Osteoblast (primary cell): Measurements from ENCODE around the gene AJAP1. TPM values are rescaled to one million over a fixed set of nuclear protein-coding genes. Genes with fewer than 3 reads are reported as not detected.

ENCODE experiments used
- DNase-seq: peaks from one replicate; pipeline ENCODE4 v3.0.0; 2011; ENCODE audit warnings: low spot score, mixed read lengths; ENCODE audit not compliant: insufficient read length; ENCODE audit errors: missing footprints
- H2AFZ ChIP-seq: 2 replicates; pipeline ENCODE4 v1.6.0; 2011; ENCODE audit warnings: mild to moderate bottlenecking, low read length
- H3K27ac ChIP-seq: 2 replicates; pipeline ENCODE4 v1.5.1; 2011; ENCODE audit warnings: mild to moderate bottlenecking, low read depth, low read length, moderate library complexity
- H3K27me3 ChIP-seq: 2 replicates; pipeline ENCODE4 v1.6.0; 2012; ENCODE audit warnings: mild to moderate bottlenecking, control low read depth, inconsistent platforms, low read length, moderate library complexity; ENCODE audit not compliant: insufficient read depth
- H3K36me3 ChIP-seq: 2 replicates; pipeline ENCODE4 v1.5.1; 2011; ENCODE audit warnings: mild to moderate bottlenecking, low read length, control low read depth, moderate library complexity; ENCODE audit not compliant: insufficient read depth
- H3K4me1 ChIP-seq: 2 replicates; pipeline ENCODE4 v1.5.1; 2011; ENCODE audit warnings: mild to moderate bottlenecking, low read length, control low read depth, moderate library complexity; ENCODE audit not compliant: insufficient read depth
- H3K4me2 ChIP-seq: 2 replicates; pipeline ENCODE4 v1.6.0; 2011; ENCODE audit warnings: mild to moderate bottlenecking, low read length; ENCODE audit not compliant: insufficient read depth
- H3K4me3 ChIP-seq: fragments of 200-600 bp; sonication (generic); 3 replicates; pipeline ENCODE4 v1.5.1; 2012; ENCODE audit warnings: mild to moderate bottlenecking, low read length, inconsistent platforms; ENCODE audit not compliant: insufficient read depth
- H3K79me2 ChIP-seq: 2 replicates; pipeline ENCODE4 v1.6.0; 2012; ENCODE audit warnings: mild to moderate bottlenecking, low read length, control low read depth, inconsistent platforms; ENCODE audit not compliant: insufficient read depth
- H3K9me3 ChIP-seq: 2 replicates; pipeline ENCODE4 v1.5.1; 2011; ENCODE audit warnings: low read depth, low read length, control low read depth
- H4K20me1 ChIP-seq: 2 replicates; pipeline ENCODE4 v1.6.0; 2012; ENCODE audit warnings: mild to moderate bottlenecking, low read length, control low read depth; ENCODE audit not compliant: insufficient read depth
- total RNA-seq: library from RNA; depleted of rRNA; stranded (reverse); fragments of >200 nt; gene quantifications from 2 replicates; pipeline ENCODE4 v1.2.3, GENCODE V29; 2012
- TF ChIP-seq, protein P1 (sequence below): IDR thresholded peaks from 2 replicates; pipeline ENCODE4 v1.5.1; 2011; ENCODE audit warnings: mild to moderate bottlenecking, low read depth, low read length, moderate library complexity; ENCODE audit errors: extremely low read depth

AJAP1 gene
- total RNA-seq, 1 donor, result 1.1 TPM

DNA sequence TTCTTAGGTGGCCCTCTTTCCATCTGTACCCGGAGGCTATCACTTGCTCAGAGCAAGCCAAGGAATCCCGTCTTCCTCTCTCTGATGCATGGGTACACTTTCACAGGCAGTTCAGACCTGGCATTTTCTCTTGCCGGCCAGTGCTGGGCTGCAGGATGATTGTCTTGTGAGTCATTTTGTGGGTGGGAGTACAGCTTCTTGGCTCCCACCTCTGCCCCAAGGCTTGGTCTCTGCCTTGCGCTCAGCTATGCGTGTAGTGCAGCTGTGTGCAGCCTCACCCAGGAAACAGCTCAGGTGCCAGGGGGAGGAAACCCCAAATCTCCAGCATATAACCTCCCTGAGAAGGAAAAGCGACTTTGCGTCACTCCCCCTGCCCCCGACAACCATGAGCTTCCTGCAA lies 3.9 kb upstream of the AJAP1 start:
- no peak overlapping the region for H3K4me3 ChIP-seq
- DNase-seq, result no peak
- H3K79me2 ChIP-seq, result no peaks in the 10 kb centered on the region
- no peaks in the 10 kb centered on the region for H3K9me3 ChIP-seq
- H3K4me2 ChIP-seq, result no peak overlapping the region
- no peaks in the 10 kb centered on the region for H4K20me1 ChIP-seq
- TF ChIP-seq, protein P1, sequence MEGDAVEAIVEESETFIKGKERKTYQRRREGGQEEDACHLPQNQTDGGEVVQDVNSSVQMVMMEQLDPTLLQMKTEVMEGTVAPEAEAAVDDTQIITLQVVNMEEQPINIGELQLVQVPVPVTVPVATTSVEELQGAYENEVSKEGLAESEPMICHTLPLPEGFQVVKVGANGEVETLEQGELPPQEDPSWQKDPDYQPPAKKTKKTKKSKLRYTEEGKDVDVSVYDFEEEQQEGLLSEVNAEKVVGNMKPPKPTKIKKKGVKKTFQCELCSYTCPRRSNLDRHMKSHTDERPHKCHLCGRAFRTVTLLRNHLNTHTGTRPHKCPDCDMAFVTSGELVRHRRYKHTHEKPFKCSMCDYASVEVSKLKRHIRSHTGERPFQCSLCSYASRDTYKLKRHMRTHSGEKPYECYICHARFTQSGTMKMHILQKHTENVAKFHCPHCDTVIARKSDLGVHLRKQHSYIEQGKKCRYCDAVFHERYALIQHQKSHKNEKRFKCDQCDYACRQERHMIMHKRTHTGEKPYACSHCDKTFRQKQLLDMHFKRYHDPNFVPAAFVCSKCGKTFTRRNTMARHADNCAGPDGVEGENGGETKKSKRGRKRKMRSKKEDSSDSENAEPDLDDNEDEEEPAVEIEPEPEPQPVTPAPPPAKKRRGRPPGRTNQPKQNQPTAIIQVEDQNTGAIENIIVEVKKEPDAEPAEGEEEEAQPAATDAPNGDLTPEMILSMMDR, result no peak
- no peaks in the 10 kb centered on the region for H3K4me1 ChIP-seq
- no peaks in the 10 kb centered on the region for H3K36me3 ChIP-seq
- H2AFZ ChIP-seq, result no peak overlapping the region
- peaks cover 9% of the 10 kb centered on the region for H3K27me3 ChIP-seq
- H3K27ac ChIP-seq, result no peak overlapping the region

DNA sequence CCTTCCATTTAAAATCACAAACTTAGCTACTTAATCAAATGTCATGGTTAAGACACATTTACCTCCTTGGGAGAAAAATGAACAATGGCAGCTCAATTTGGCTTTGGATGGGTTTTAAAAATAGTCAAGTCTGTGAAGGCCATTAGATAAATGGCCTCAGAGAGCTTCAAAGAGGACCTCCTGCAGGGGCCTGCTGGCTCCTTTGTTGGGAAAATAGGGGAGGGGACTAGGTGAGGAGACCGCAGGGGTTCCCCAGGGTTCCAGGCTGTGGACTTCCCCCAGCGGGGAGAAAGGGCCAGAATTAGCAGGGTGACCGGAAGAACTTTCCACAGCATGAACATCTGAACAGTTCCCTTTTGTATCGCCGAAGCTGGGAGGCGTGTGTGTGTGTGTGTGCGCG lies 3.4 kb upstream of the AJAP1 start:
- TF ChIP-seq, protein P1, result no peak
- H3K27me3 ChIP-seq, result peaks cover 9% of the 10 kb centered on the region
- H3K4me3 ChIP-seq, result no peak overlapping the region
- H2AFZ ChIP-seq, result no peak overlapping the region
- no peak for DNase-seq
- H3K27ac ChIP-seq, result no peak overlapping the region
- no peak overlapping the region for H3K4me2 ChIP-seq
- no peaks in the 10 kb centered on the region for H3K4me1 ChIP-seq
- no peaks in the 10 kb centered on the region for H3K36me3 ChIP-seq
- H3K79me2 ChIP-seq, result no peaks in the 10 kb centered on the region
- no peaks in the 10 kb centered on the region for H4K20me1 ChIP-seq
- H3K9me3 ChIP-seq, result no peaks in the 10 kb centered on the region

DNA sequence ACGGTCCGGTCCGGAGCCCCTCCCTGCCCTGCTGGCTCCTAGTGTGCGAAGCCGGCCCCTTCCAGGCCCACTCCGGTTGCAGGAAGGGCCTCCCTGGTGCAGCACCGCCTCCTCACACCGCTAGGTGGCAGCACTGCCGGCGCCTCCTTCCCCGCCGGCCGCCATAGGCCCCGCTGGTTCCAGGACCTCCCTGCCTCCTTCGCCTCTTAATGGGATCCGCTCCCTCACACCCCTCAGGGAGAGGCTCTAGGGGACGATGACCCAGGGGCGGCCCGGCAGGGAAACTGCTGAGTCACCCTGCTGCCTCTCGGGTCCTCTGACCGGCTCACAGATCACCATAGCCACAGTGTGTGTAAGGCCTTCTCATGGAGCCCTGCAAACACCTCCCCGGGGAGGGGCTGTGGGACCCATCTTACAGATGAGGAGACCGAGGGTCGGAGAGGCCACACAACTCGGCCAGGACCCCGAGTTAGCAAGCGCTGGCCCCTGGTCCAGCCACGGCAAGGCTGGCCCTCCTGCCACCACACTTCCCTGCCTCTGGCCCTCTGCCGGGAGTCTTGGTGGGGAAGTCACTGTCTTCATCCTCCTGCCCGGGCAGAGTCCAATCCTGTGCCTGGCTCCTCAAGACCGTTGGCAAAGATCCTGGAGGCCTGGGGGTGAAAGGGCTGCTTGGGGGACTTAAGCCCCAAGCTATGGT lies 1.6 kb upstream of the AJAP1 start:
- DNase-seq, result peak; percentile 100
- no peak overlapping the region for H3K4me2 ChIP-seq
- H3K4me3 ChIP-seq, result no peak overlapping the region

DNA sequence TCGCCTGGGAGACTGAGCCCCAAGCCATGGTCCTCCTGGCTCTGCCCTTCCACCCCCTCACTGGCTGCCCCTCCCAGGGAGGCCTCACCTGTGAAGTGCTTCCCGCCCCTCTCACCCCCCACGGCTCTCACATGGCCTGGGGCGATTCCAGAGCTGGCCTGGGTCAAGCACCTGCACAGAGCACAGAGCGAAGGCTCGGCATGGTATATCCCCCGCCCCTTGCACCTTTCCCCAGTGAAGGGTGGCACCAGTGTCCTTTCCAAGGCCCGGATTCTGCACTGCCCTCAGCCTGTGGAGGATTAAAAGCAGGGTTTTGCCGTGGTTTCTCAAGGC lies 1.1 kb upstream of the AJAP1 start:
- no peak overlapping the region for H3K4me3 ChIP-seq
- DNase-seq, result peak; percentile 85
- no peaks in the 10 kb centered on the region for H3K36me3 ChIP-seq
- no peaks in the 10 kb centered on the region for H3K4me1 ChIP-seq
- H3K27ac ChIP-seq, result no peak overlapping the region
- TF ChIP-seq, protein P1, result no peak
- no peak overlapping the region for H2AFZ ChIP-seq
- no peak overlapping the region for H3K4me2 ChIP-seq
- no peaks in the 10 kb centered on the region for H3K9me3 ChIP-seq
- no peaks in the 10 kb centered on the region for H4K20me1 ChIP-seq
- H3K79me2 ChIP-seq, result no peaks in the 10 kb centered on the region
- peaks cover 9% of the 10 kb centered on the region for H3K27me3 ChIP-seq

More for the DNA sequence above, 1.6 kb upstream of the AJAP1 start:
- Histone ChIP-seq H2AFZ (peak overlapping the region; percentile 83), H3K36me3 (no peaks in the 10 kb centered on the region), H3K9me3 (no peaks in the 10 kb centered on the region), H3K27ac (no peak overlapping the region), H3K4me1 (no peaks in the 10 kb centered on the region), H3K27me3 (peaks cover 9% of the 10 kb centered on the region), H3K79me2 (no peaks in the 10 kb centered on the region), H4K20me1 (no peaks in the 10 kb centered on the region)
- TF ChIP-seq, protein P1, result peak; percentile 73
